GM19397 (cell line): Measurements from ENCODE around the gene FBXO17.
A peak's percentile ranks its signal among the peaks of the same experiment; 100 is the strongest.

Experiments
- ATAC-seq: cut with Tn5 transposase; IDR thresholded peaks from one replicate; pipeline ENCODE4 v1.9.1; 2021; ENCODE audit warnings: mild to moderate bottlenecking, moderate library complexity; ENCODE audit not compliant: unreplicated experiment

FBXO17 gene

DNA sequence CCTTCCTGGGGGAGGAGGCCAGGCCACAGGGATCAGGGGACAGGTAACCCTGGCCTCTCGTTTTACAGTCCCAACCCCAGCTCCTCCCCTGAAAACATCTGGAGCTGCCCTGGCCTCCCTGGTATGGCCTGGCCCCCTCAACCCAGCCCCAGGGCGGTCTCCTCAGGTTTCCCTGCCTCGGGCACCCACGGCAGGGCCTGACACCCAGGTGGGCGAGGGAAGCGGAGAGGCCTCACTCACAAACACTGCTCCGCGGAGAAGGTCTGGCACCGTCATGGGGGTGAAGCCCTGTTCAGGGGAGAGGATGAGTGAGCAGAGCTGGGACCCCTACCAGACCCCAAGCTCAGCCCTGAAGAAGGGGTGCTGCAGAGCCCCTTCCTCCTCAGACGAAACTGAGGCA lies 57.0 kb downstream of the FBXO17 start:
- ATAC-seq, result no peak

DNA sequence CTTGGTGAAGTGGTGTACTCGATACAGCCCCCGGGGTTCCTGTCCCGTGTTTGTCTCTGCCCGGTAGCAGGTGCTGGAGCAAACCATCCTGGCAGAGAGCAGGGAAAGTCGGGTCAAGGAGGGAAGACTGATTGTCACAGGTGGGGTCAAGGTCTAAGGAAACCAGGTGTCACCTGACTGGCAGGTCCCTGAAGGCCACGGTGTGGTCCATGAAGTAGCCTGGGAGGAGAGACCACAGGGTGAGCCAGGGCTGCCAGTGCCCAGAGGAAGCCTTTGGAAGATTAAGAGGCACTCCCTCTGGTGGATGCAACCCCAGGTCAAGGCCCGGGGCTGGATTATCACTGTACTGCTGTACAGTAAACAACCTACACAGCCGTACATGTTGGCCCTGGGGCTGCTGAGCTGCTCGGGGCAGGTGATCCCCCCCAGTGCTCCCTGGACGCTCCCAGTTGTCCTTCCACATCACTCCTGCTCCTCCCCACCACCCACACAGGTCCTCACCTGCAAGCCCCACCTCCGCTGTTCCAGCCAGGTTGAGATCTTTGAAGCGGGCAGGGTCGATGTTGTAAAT lies 57.5 kb downstream of the FBXO17 start:
- no peak for ATAC-seq

DNA sequence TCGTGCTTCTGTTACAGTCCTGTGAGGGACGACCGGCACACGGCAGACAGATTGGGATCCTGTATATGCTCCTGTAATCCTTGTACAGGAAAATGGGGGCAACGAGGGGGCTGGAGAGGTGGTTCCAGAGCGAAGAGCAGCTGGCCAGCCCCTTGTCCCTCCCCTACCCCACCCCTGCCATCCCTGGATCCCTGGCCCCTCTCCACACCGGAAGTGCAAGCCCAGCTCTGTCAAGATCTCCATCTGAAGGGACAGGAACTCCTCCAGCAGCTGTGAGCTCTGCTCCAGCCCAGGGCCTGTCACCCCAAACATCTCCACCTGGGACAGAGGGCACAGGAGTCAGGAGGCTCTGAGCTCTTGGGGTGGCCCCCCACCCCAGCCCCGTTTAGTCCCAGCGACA lies 58.0 kb downstream of the FBXO17 start:
- no peak for ATAC-seq

DNA sequence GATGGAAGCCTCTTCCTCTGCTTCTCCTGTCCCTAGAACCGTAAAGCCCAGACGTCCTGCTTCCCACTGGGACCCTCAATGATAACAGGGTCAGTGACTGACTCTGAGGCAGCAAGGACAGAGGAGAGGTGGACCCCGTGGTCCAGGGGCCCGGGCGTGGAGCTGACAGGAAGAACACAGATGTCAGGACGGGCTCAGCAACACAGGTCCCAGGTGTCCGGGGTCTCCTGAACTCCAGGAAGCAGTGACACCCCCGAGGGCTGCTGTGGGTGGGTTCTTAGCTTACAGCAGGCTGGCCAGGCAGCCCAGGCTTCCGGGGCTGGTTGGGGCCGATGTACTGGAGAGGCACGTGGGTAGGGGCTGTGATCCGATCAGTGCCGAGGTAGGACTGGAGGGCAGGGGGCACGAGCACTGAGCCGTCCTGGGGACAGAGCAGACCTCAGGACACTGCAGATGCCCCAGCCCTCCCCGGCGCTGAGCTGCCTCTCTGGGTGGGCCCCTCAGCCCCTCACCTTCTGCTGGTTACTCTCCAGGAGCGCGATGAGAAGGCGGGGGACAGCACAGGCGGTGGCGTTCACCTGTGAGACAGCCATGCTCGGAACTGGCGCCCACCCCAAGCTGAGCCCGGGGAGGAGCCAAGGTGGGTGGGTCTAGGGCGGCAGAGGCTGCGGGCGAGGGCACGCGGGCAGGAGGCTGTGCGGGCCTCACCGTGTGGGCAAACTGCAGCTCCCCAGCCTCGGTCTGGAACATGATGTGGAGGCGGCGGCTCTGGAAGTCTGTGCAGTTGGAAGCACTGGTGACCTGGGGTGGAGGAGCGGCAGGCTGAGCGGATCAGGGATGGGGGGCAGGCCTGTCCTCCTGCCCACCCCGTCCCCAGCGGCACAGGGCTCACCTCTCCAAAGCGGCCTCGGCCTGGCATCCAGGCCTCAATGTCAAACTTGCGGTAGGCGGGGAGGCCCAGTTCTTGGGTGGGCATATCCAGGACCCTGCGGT lies 59.9 kb downstream of the FBXO17 start:
- ATAC-seq, result no peak

DNA sequence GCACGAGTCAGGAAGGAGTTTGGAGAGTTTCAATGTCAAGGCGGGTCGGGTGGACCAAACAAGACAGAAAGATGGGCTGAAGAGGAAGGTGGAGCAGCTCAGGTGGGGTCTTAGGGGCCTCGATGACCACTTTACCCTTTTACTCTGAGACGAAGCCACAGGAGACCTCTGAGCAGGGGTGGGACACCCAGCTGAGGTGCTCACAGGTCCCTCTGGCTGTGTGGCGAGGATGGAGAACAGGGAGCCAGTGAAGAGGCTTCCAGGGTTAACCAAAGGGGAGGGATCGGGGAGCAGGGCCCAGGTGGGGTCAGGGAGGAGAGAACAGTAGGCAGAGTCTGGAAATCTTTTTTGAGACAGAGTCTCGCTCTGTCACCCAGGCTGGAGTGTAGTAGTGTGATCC lies 61.6 kb downstream of the FBXO17 start:
- no peak for ATAC-seq

DNA sequence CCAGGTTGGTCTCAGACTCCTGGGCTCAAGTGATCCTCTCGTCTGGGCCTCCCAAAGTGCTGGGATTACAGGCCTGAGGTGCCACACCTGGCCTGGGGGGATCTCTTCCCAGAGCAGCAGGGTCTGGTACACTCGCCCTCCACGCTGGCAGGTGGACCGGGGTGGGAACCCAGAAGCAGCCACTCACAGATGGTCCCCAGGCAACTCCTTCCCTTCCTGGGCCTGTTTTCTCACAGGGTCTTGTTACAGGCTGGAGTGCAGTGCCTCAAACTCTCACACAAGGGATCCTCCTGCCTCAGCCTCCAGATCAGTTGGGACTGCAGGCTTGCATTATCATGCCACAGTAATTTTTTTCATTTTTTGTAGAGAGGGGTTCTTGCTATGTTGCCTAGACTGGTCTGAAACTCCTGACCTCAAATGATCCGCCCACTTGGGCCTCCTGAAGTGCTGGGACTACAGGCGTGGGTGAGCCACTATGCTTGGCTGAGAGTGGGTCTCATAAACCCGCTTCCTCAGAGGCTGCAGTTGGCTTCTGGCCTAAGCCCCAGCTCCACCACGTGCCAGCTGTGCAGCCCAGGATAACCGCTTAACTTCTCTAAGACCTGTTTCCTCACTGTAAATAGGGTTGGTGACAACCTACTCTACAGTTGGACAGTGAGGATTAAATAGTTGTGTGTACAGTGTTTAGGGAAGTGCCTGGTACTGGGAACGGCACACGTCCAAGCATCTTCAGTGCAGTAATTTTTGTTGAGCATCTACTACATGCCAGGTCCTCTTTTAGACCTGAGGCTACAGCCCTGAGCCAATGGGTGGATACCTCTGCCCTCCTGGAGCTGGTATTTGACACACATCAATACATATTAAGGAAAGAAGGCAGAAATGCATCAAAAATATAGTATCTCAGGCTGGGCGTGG lies 62.7 kb downstream of the FBXO17 start:
- ATAC-seq, result no peak

DNA sequence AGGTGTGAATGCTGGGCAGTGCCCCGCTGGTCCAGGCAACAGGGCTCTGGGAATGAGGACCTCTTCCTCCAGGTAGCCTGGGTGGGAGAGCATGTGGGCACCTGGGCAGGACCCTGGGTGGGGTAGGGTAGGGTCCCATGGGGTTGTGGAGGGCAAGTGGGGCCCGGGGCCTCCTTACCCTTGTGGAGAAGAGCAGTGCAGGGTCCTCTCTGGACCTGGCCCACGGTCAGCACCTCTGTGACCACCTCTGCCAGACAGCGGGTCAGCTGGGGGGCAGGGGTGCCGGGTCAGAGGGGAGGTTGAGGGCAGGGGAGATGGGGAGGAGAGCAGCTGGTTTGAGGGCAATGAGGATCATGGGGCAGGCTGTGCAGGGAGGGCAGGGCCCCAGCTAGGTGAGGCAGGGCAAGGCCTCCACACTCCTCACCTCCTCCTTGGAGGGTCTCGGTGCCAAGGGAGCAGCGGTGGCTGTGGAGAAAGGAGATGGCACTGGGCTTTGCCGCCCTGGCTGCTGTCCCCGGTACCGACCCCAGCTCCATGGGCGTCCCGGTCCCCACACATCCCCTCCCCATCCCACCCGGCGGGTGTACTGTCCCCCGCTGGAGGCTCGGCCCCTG lies 64.0 kb downstream of the FBXO17 start:
- ATAC-seq, result no peak

DNA sequence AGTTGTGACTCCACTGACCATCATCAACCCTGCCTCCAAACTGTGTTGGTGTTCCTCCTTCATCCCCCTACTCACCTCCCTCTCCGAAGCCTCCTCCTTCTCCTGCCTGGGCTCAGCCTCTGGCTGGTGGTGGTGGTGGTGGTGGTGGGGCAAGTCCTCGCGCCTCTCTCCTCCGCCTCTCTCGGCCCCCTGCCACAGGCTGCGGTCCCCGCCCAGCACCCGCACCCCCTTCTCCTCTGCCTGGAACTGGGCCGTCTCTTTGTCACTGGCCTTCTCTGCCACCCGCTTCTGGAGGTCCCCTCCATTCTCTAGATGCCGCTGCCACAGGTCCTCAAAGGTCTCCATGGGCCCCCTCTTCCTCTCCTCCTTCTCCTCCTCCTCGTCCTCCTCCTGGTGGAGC lies 65.1 kb downstream of the FBXO17 start:
- no peak for ATAC-seq

DNA sequence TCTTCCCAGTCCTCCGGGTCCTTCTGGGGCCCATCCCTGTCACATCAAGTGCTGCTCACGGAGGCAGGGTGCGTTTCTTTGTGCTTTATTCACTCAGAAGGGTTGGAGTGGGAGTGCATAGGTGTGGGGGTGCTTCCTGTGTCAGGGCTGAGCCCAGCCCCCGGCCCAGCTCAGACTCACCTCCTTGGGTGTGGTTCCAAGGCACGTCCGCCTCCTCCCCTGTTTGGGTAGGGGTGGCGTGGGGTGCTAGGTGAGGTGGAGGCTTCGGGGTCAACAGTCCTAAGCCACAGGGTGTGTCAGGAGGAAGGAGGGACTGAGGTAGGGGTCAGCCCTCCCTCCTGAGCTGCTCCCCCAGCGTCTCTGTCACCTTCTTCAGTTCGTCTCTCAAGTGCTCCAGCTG lies 66.6 kb downstream of the FBXO17 start:
- no peak for ATAC-seq

DNA sequence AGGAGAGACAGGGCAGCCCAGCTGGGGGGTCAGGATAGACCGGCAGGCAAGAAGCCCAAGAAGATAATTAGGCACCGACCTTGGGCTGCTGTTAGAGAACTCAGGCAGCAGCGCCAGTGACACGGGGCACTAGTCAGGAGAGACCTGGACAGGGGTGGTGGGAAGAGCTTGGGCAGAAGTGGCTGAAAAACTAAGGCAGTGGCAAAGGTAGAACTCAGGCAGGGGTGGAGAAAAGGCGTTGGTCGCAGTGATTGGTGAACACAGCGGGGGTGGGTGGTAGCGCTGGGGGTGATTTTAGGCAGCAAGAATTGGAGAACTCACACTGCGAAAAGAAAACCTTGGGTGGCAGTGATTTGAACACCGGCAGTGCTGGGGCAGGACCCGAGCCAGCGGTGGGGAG lies 67.9 kb downstream of the FBXO17 start:
- no peak for ATAC-seq

DNA sequence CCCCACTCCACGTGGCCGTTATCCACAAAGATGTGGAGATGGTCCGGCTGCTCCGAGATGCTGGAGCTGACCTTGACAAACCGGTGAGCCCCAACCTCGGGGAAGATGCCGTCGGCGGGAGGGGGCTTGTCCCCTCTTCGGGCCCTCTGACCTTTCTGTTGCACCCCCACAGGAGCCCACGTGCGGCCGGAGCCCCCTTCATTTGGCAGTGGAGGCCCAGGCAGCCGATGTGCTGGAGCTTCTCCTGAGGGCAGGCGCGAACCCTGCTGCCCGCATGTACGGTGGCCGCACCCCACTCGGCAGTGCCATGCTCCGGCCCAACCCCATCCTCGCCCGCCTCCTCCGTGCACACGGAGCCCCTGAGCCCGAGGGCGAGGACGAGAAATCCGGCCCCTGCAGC lies 68.3 kb downstream of the FBXO17 start:
- no peak for ATAC-seq

DNA sequence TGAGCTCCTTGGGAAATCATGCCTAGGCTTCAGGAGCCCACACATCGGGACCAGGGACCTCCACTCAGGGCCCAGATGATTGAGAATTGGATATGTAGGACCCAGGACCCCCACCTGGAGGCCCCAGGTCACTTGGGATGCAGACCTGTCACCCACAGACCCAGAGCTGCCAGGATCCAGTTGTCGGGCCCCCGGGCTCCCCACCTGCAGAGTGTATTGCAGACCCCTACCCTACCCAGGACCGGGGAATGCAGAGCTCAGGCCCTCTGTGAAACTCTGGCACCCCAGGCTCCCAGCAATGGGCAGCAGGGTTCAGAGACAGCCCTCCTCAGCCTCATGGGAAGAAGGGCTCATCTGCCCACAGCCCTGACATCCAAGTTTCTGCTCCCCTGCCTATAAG lies 69.9 kb downstream of the FBXO17 start:
- no peak for ATAC-seq

DNA sequence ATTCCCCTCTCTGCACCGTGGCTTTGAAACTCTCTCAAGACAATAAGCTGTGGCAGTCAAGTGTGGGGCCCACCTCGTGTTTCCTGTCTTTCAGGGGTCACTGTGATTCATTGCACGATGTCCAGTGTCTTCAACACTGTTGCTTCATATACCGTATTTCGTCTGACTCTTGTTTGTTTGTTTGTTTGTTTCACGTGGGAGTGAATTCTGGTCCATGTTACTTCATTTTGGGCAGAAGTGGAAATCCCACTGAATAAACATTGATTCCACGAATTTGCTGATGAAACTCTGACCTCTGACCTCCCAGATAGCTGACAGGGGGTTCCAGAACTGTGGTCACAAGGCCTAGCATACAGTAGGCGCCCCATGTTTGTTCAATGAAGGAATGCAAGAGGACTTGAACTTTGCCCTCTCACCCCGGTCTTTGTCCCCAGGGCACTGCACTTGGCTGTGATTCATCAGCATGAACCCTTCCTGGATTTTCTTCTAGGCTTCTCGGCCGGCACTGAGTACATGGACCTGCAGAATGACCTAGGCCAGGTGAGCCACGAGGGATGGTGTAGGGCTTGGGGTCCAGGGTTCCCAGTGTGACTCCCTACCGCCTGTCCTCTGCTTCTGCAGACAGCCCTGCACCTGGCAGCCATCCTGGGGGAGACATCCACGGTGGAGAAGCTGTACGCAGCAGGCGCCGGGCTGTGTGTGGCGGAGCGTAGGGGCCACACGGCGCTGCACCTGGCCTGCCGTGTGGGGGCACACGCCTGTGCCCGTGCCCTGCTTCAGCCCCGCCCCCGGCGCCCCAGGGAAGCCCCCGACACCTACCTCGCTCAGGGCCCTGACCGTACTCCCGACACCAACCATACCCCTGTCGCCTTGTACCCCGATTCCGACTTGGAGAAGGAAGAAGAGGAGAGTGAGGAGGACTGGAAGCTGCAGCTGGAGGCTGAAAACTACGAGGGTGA lies 70.7 kb downstream of the FBXO17 start:
- no peak for ATAC-seq

DNA sequence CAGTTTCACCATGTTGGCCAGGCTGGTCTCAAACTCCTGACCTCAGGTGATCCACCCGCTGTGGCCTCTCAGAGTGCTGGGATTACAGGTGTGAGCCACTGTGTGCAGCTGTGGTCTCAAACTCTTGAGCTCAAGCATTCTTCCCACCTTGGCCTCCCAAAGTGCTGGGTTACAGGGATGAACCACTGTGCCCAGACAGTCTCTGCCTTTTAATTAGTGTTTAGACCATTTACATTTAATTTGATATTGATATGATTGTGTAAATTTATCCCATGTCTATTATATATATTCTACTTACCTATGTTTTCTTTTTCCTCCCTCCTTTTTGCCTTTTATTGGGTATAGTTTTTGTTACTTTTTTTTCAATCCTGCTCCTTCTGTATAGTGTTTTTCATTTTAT lies 73.9 kb downstream of the FBXO17 start:
- no peak for ATAC-seq

DNA sequence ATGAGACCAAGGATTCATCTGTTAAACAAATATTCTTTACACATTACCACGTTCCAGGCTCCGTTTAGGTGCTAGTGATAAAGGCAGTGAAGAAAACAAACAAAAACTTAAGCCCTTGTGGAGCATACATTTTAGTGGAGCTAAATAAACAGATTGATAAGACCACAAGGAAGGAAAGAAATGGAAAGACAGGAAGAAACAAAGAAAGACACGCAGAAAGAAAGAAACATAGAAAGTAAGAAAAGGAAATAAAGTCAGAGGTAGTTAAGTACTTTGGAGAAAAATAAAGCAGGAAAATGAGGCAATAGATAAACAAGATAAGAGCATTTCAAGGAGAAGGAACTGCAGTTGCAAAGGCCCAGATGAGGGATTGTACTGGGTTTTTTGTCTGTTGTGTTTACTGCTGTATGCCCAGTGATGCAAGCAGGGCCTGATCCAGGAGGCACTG lies 74.8 kb downstream of the FBXO17 start:
- ATAC-seq, result no peak

DNA sequence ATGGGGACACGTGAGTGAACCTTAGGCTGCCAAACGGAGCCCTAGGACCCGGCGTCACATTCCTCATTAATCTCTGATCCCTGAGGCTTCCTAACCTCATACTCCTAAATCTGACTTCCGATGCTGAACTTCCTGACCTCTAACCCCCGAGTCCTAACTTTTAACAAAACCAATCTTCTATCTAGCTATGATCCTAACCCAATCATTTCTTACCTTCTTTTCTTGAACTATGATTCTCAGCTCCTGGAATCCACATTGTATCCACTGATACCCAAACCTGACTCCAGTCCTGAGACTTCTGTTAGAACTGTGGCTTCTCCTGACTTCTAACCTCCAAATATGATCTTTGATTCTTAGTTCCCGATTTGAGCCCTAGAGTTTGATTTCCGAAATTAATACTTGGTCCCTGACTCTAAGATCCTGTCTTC lies 75.3 kb downstream of the FBXO17 start:
- ATAC-seq, result no peak

DNA sequence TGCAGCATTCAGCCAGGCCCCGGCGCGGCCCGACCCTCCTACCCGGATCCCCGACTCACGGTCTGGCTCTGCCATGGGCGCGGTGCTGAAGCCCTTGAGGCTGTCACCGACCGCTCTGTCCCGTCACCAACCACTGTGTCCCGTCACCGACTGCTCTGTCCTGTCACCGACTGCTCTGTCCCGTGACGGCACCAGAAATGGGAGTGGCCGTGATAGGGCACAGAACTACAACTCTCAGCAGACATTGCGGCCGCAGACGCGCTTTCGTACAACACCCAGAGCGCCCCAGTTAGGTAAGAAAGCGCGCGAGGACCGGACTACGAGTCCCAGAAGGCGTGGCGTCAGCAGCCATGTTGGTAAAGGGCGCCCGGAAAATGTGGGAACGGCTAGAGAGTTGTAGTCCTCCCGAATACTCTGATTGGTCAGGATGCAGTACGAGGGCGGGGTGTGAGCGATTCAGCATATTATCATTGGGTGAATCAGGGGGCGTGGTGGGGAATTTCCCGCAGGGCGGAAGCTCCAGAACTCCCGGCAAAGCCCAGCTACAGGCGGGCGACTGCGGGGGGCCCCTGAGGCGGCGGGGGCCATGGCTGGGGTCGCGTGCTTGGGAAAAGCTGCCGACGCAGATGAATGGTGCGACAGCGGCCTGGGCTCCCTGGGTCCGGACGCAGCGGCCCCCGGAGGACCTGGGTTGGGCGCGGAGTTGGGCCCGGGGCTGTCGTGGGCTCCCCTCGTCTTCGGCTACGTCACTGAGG lies 75.9 kb downstream of the FBXO17 start, which contains the start of the genes NFKBIB and SIRT2:
NFKBIB (plus strand) TSS at position 523 of the 755 bp plus-strand sequence; CDS start at position 587, 64 bp downstream.
SIRT2 (minus strand) TSS at position 172 of the 755 bp plus-strand sequence; CDS start at position 75, 97 bp downstream.
- ATAC-seq, result peak; percentile 89

DNA sequence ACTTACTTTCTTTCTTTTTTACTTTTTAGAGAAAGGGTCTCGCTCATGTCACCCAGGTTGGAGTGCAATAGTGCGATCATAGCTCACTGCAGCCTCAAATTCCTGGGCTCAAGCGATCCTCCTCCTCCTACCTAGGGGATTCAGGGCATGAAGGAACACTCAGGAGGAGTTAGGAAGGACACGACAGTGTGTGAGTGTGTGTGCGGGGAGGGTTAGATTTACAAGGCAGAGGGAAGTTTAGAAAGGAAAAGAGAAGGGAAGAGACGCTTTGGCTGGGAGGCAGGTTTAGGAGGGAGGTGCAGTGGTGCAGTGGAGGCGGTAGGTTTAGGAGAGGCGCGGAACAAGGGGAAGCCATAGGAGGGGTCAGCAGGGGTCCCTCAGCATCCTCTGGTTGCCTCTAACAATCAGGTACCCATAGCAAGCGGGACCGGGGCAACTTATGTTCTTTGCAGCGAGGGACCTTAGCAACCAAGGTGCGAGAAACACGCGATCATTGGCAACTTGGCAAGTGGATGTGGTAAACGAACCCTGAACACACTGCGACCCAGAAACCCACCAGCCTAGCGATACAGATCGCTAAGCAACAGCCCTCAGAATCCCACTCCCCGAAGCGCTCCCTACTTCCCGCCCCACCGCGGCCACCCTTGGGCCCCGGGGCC lies 76.6 kb downstream of the FBXO17 start:
- ATAC-seq, result no peak
